Measurements from ENCODE around the gene MINDY4. TPM values are rescaled to one million over a fixed set of nuclear protein-coding genes. Genes with fewer than 3 reads are reported as not detected.
A peak's percentile ranks its signal among the peaks of the same experiment; 100 is the strongest.

Gene MINDY4
- total RNA-seq, 1 donor from 2014 or later, result 20.1 TPM

- Histone ChIP-seq H3K27me3 (no peaks in the 10 kb centered on the region), H3K4me3 (no peak overlapping the region), H3K9me3 (no peaks in the 10 kb centered on the region), H3K27ac (no peak overlapping the region), H3K4me1 (no peaks in the 10 kb centered on the region), H3K36me3 (no peaks in the 10 kb centered on the region)
- ATAC-seq, result no peak
- no peak for TF ChIP-seq CTCF (IDR thresholded peaks at IDR 0.05)
- intact Hi-C loops (cut with DNase I), result no loop called here
- peak; percentile 39 for DNase-seq
Measured at GRCh38 chr7:30731581-30731980, 39.6 kb upstream of the MINDY4 start.

GRCh38 chr7:30732606-30733005 is 38.6 kb upstream of the MINDY4 start:
- H3K27me3 ChIP-seq, result no peaks in the 10 kb centered on the region
- DNase-seq, result peak; percentile 56
- intact Hi-C loops (cut with DNase I), result no loop called here
- ATAC-seq, result no peak
- TF ChIP-seq CTCF (IDR thresholded peaks at IDR 0.05), result no peak
- H3K36me3 ChIP-seq, result no peaks in the 10 kb centered on the region
- H3K9me3 ChIP-seq, result no peaks in the 10 kb centered on the region
- H3K27ac ChIP-seq, result no peak overlapping the region
- no peak overlapping the region for H3K4me3 ChIP-seq
- no peaks in the 10 kb centered on the region for H3K4me1 ChIP-seq

GRCh38 chr7:30733216-30733615 is 38.0 kb upstream of the MINDY4 start:
- ATAC-seq, result no peak
- Histone ChIP-seq H3K4me3 (no peak overlapping the region), H3K4me1 (no peaks in the 10 kb centered on the region), H3K27ac (no peak overlapping the region), H3K36me3 (no peaks in the 10 kb centered on the region), H3K27me3 (no peaks in the 10 kb centered on the region), H3K9me3 (no peaks in the 10 kb centered on the region)
- DNase-seq, result peak; percentile 36
- intact Hi-C loops (cut with DNase I), result no loop called here
- TF ChIP-seq CTCF (IDR thresholded peaks at IDR 0.05), result no peak

- no peak for TF ChIP-seq CTCF (IDR thresholded peaks at IDR 0.05)
- peak; percentile 40 for DNase-seq
- intact Hi-C loops (cut with DNase I), result no loop called here
Measured at GRCh38 chr7:30733691-30734090, 37.5 kb upstream of the MINDY4 start.

GRCh38 chr7:30734497-30734896 is 36.7 kb upstream of the MINDY4 start:
- H3K4me3 ChIP-seq, result no peak overlapping the region
- DNase-seq (peak; percentile 54), ATAC-seq (no peak)
- no peak overlapping the region for H3K27ac ChIP-seq
- no peaks in the 10 kb centered on the region for H3K4me1 ChIP-seq
- no peak for TF ChIP-seq CTCF (IDR thresholded peaks at IDR 0.05)
- H3K27me3 ChIP-seq, result no peaks in the 10 kb centered on the region
- H3K36me3 ChIP-seq, result no peaks in the 10 kb centered on the region
- intact Hi-C loops (cut with DNase I), result no loop called here
- no peaks in the 10 kb centered on the region for H3K9me3 ChIP-seq

More at GRCh38 chr7:30733691-30734090, 37.5 kb upstream of the MINDY4 start:
- no peaks in the 10 kb centered on the region for H3K4me1 ChIP-seq
- H3K27me3 ChIP-seq, result no peaks in the 10 kb centered on the region
- no peaks in the 10 kb centered on the region for H3K9me3 ChIP-seq
- H3K4me3 ChIP-seq, result no peak overlapping the region
- H3K27ac ChIP-seq, result no peak overlapping the region
- no peaks in the 10 kb centered on the region for H3K36me3 ChIP-seq
- no peak for ATAC-seq

- H3K4me3 ChIP-seq, result no peak overlapping the region
- H3K27me3 ChIP-seq, result no peaks in the 10 kb centered on the region
- no peak for TF ChIP-seq CTCF (IDR thresholded peaks at IDR 0.05)
- no peak for ATAC-seq
- no peaks in the 10 kb centered on the region for H3K9me3 ChIP-seq
- DNase-seq, result peak; percentile 18
- intact Hi-C loops (cut with DNase I), result no loop called here
- H3K4me1 ChIP-seq, result no peaks in the 10 kb centered on the region
- H3K36me3 ChIP-seq, result no peaks in the 10 kb centered on the region
- H3K27ac ChIP-seq, result no peak overlapping the region
Measured at GRCh38 chr7:30735631-30736030, 35.6 kb upstream of the MINDY4 start.

All from upper lobe of right lung (tissue), 1 donor.